Adrenal gland (tissue), 12 donors: ENCODE measurements around the gene TACR1. TPM values are rescaled to one million over a fixed set of nuclear protein-coding genes. Genes with fewer than 3 reads are reported as not detected.
A peak's percentile ranks its signal among the peaks of the same experiment; 100 is the strongest.

ENCODE experiments used
- DNase-seq, 7 donors: peaks; one replicate each; pipeline ENCODE4 v3.0.0-alpha.2; 2019 to 2020
- H3K27ac ChIP-seq, 5 donors: fragments of 200-600 bp; sonication (generic) in 4 of 5; 1 replicate in 3 of 5; 2 replicates in 2 of 5; pipeline versions ENCODE4 v1.5.1 to v1.8.0; 2016 to 2020; ENCODE audit warnings: mild to moderate bottlenecking in 1 of 5
- H3K27me3 ChIP-seq: fragments of 200-600 bp; 2 replicates; pipeline ENCODE4 v1.8.0; 2021
- H3K36me3 ChIP-seq, 2 donors: fragments of 200-600 bp; replicated peaks in 1 of 2; 1 replicate in 1 of 2; 2 replicates in 1 of 2; pipeline versions ENCODE4 v1.5.1 to v1.8.0; 2018 to 2022
- H3K4me1 ChIP-seq, 2 donors: fragments of 200-600 bp; replicated peaks in 1 of 2; 1 replicate in 1 of 2; 2 replicates in 1 of 2; pipeline versions ENCODE4 v1.5.1 to v1.8.0; 2018 to 2021
- H3K4me3 ChIP-seq, 4 donors: fragments of 200-600 bp; sonication (generic) in 3 of 4; one replicate each; pipeline ENCODE4 v1.5.1; 2016 to 2018
- H3K9me3 ChIP-seq, 3 donors: fragments of 200-600 bp; sonication (generic) in 1 of 3; replicated peaks in 1 of 3; 1 replicate in 2 of 3; 2 replicates in 1 of 3; pipeline versions ENCODE4 v1.5.1 to v1.8.0; 2016 to 2021
- CTCF ChIP-seq, 6 experiments: fragments of 450-650 bp in 4 of 6; fragments of 200-600 bp in 2 of 6; sonication (generic) in 1 of 6; IDR thresholded peaks; 1 replicate in 5 of 6; 2 replicates in 1 of 6; pipeline versions ENCODE4 v1.5.1 to v1.8.0; 2016 to 2021; ENCODE audit warnings: antibody characterized with exemption in 6 of 6, mild to moderate bottlenecking in 2 of 6, moderate library complexity in 1 of 6
- POLR2A ChIP-seq, 2 donors: fragments of 450-650 bp; IDR thresholded peaks; one replicate each; pipeline ENCODE4 v1.6.1; 2017; ENCODE audit warnings: antibody characterized with exemption in 2 of 2, mild to moderate bottlenecking in 2 of 2, moderate library complexity in 1 of 2
- WGBS, 4 donors: extraction: QIAGEN DNeasy Blood & Tissue Kit in 2 of 4; methylation state at CpG; one replicate each; pipeline versions ENCODE4 v1.1.5 to v1.1.7; 2013 to 2017; 5-methylcytosine and 5-hydroxymethylcytosine counted together
- intact Hi-C, 2 donors: fragments of 100-400 bp; cut with DNase I; formaldehyde crosslinking; loops; one replicate each; pipeline versions ENCODE4 v1.14.1 to v1.15.0; 2022 to 2023
- polyA plus RNA-seq, 3 donors: library from polyadenylated mRNA; stranded (reverse); fragments of 200-250 nt in 2 of 3; fragments of 350-450 nt in 1 of 3; fragmentation: Illumina TruSeq in 1 of 3; extraction: RNeasy Lipid Tissue Mini Kit (QIAGEN cat#74804) in 1 of 3; gene quantifications; one replicate each; pipeline ENCODE4 v1.2.3, GENCODE V29; 2013 to 2014
- total RNA-seq, 9 donors: library from RNA; depleted of rRNA in 4 of 9; stranded (reverse); fragments of >200 nt in 4 of 9; fragments of 120-200 nt in 1 of 9; fragmentation: NEBNext Ultra II Directional in 1 of 9; extraction: Animal tissue kit (Norgen Biotek cat#: 25700) in 1 of 9; gene quantifications; one replicate each; pipeline versions ENCODE4 v1.1.0 to v1.2.4, GENCODE V29; 2013 to 2023
- donor health status: healthy with polysubstance abuse.
- donor health status: Bipolar disorder and iron deficiency.
- donor health status: DM: yes; HTN: yes; CAD: no.
- donor health status: DM: no; HTN: no; CAD: no.
- donor health status: DM: no; HTN: no; CAD: no.
- donor health status: DM: yes; HTN: yes; CAD: no.

The TACR1 gene
- total and polyA plus RNA-seq, 12 donors = 0.15 to 1.9 (median 0.41) TPM; not detected in 1

GRCh38 chr2:75204833-75205232 lies 5.5 kb upstream of the TACR1 start:
- Histone ChIP-seq H3K27me3 (peaks cover 10% of the 10 kb centered on the region), H3K4me3 (no peak overlapping the region), H3K36me3 (no peaks in the 10 kb centered on the region), H3K9me3 (no peaks in the 10 kb centered on the region), H3K4me1 (peaks cover 9 to 11% of the 10 kb centered on the region in 2 donors), H3K27ac (no peak overlapping the region)
- intact Hi-C loops = loop anchor here in 1 of 2 donors (10.0 kb wide), 1 partner anchor 190 kb away; no protein-coding TSS in a partner anchor
- no peak for TF ChIP-seq CTCF (IDR thresholded peaks at IDR 0.05)
- no peak for TF ChIP-seq POLR2A (IDR thresholded peaks at IDR 0.05)
- DNase-seq = no peak
- WGBS, 4 donors = 78 to 94% (median 88%) methylated on average over 3 of the region's 3 CpGs

- H3K4me1 ChIP-seq = peaks cover 15 to 19% of the 10 kb centered on the region in 2 donors
- intact Hi-C loops = loop anchor here in 1 of 2 donors (10.0 kb wide), 1 partner anchor 192 kb away; no protein-coding TSS in a partner anchor
- H3K27ac ChIP-seq = no peak overlapping the region
- H3K9me3 ChIP-seq = no peaks in the 10 kb centered on the region
- H3K4me3 ChIP-seq = no peak overlapping the region
- 67 to 75% (median 72%) methylated on average over 2 of the region's 2 CpGs for WGBS, 4 donors
- DNase-seq = no peak
- peaks cover 26% of the 10 kb centered on the region for H3K27me3 ChIP-seq
- H3K36me3 ChIP-seq = no peaks in the 10 kb centered on the region
- no peak for TF ChIP-seq CTCF (IDR thresholded peaks at IDR 0.05)
- no peak for TF ChIP-seq POLR2A (IDR thresholded peaks at IDR 0.05)
Measured at GRCh38 chr2:75202359-75202758, 3.0 kb upstream of the TACR1 start.

GRCh38 chr2:75200140-75201096 lies 1.1 kb upstream of the TACR1 start:
- Histone ChIP-seq H3K36me3 (no peaks in the 10 kb centered on the region), H3K9me3 (no peaks in the 10 kb centered on the region), H3K4me3 (peak overlapping the region in 1 of 4 donors; percentile 42), H3K27me3 (peaks cover 37% of the 10 kb centered on the region), H3K4me1 (peaks cover 15 to 19% of the 10 kb centered on the region in 2 donors), H3K27ac (no peak overlapping the region)
- WGBS, 4 donors = 1 to 3% (median 2%) methylated on average over 6 to 57 of the region's 57 CpGs
- DNase-seq = peak; percentile 35 to 71 (median 62)
- no peak for TF ChIP-seq POLR2A (IDR thresholded peaks at IDR 0.05)
- TF ChIP-seq CTCF (IDR thresholded peaks at IDR 0.05) = no peak
- intact Hi-C loops = loop anchor here in 1 of 2 donors (10.0 kb wide), 1 partner anchor 194 kb away; no protein-coding TSS in a partner anchor

GRCh38 chr2:75195076-75195691 lies 4.1 kb downstream of the TACR1 start:
- Histone ChIP-seq H3K36me3 (no peaks in the 10 kb centered on the region), H3K4me3 (no peak overlapping the region), H3K27ac (no peak overlapping the region), H3K9me3 (no peaks in the 10 kb centered on the region), H3K27me3 (peaks cover 28% of the 10 kb centered on the region), H3K4me1 (peaks cover 9 to 11% of the 10 kb centered on the region in 2 donors)
- DNase-seq = no peak
- TF ChIP-seq CTCF (IDR thresholded peaks at IDR 0.05) (no peak), POLR2A (IDR thresholded peaks at IDR 0.05) (no peak)
- 81 to 88% (median 84%) methylated on average over 1 of the region's 1 CpG for WGBS, 4 donors
- intact Hi-C loops = no loop called here
